Neuronal stem cell (in vitro differentiated cells): Measurements from ENCODE around the gene PHKB.
"Not testable (repeated sequence)": the region's sequence is repeated elsewhere in the genome, so short reads cannot be mapped to it uniquely, and the experiment has no call there.

ENCODE experiments used
- DNase-seq: peaks from one replicate; pipeline ENCODE4 v3.0.0-alpha.2; 2013; ENCODE audit warnings: low spot score
- H2AFZ ChIP-seq: one replicate; pipeline ENCODE4 v1.6.1; 2013; ENCODE audit warnings: mild to moderate bottlenecking, low read length, inconsistent platforms
- H2AK5ac ChIP-seq: 2 replicates; pipeline ENCODE4 v1.6.1; 2013; ENCODE audit warnings: low read depth, mild to moderate bottlenecking, inconsistent platforms, low read length, moderate library complexity, mixed read lengths
- H2BK120ac ChIP-seq: 2 replicates; pipeline ENCODE4 v1.6.1; 2013; ENCODE audit warnings: low read depth, mild to moderate bottlenecking, inconsistent platforms, low read length, moderate library complexity, mixed read lengths
- H2BK12ac ChIP-seq: one replicate; pipeline ENCODE4 v1.6.1; 2013; ENCODE audit warnings: low read length, inconsistent platforms
- H2BK15ac ChIP-seq: 2 replicates; pipeline ENCODE4 v1.6.1; 2013; ENCODE audit warnings: mild to moderate bottlenecking, low read length, inconsistent platforms, mixed read lengths
- H2BK5ac ChIP-seq: one replicate; pipeline ENCODE4 v1.6.1; 2013; ENCODE audit warnings: inconsistent platforms, mild to moderate bottlenecking, low read length, moderate library complexity
- H3K14ac ChIP-seq: one replicate; pipeline ENCODE4 v1.6.1; 2013; ENCODE audit warnings: low read length, inconsistent platforms
- H3K18ac ChIP-seq: 2 replicates; pipeline ENCODE4 v1.6.1; 2013; ENCODE audit warnings: low read length, inconsistent platforms
- H3K23ac ChIP-seq: 2 replicates; pipeline ENCODE4 v1.6.1; 2013; ENCODE audit warnings: low read depth, mild to moderate bottlenecking, mixed read lengths, low read length, inconsistent platforms; ENCODE audit not compliant: poor library complexity
- H3K27ac ChIP-seq: replicated peaks from 3 replicates; pipeline ENCODE4 v1.5.1; 2013; ENCODE audit warnings: low read length, inconsistent platforms
- H3K27me3 ChIP-seq, 3 experiments: 2 replicates each; pipeline ENCODE4 v1.6.1; 2013; ENCODE audit warnings: low read length in 3 of 3, mild to moderate bottlenecking in 2 of 3, inconsistent platforms in 1 of 3, low read depth in 1 of 3, mixed read lengths in 1 of 3, moderate library complexity in 1 of 3; ENCODE audit not compliant: control insufficient read depth in 3 of 3, insufficient read depth in 3 of 3
- H3K36me3 ChIP-seq, 2 donors: replicated peaks in 1 of 2; 2 replicates each; pipeline ENCODE4 v1.6.1; 2013; ENCODE audit warnings: low read length in 2 of 2; ENCODE audit not compliant: control insufficient read depth in 2 of 2, insufficient read depth in 2 of 2
- H3K4ac ChIP-seq: 2 replicates; pipeline ENCODE4 v1.6.1; 2013; ENCODE audit warnings: inconsistent platforms, mild to moderate bottlenecking, low read length, moderate library complexity
- H3K4me1 ChIP-seq, 2 donors: 1 replicate in 1 of 2; 2 replicates in 1 of 2; pipeline ENCODE4 v1.6.1; 2013; ENCODE audit warnings: low read length in 2 of 2, low read depth in 1 of 2; ENCODE audit not compliant: control insufficient read depth in 2 of 2, insufficient read depth in 1 of 2
- H3K4me2 ChIP-seq: one replicate; pipeline ENCODE4 v1.6.1; 2013; ENCODE audit warnings: mild to moderate bottlenecking, low read length, inconsistent platforms; ENCODE audit not compliant: insufficient read depth, poor library complexity, severe bottlenecking
- H3K4me3 ChIP-seq, 2 donors: 2 replicates each; pipeline ENCODE4 v1.5.1; 2013; ENCODE audit warnings: low read length in 2 of 2, mild to moderate bottlenecking in 2 of 2, inconsistent platforms in 1 of 2, moderate library complexity in 1 of 2
- H3K79me1 ChIP-seq: one replicate; pipeline ENCODE4 v1.6.1; 2013; ENCODE audit warnings: low read depth, mild to moderate bottlenecking, inconsistent platforms, low read length, moderate library complexity
- H3K9ac ChIP-seq: one replicate; pipeline ENCODE4 v1.6.1; 2013; ENCODE audit warnings: mild to moderate bottlenecking, low read depth, low read length, inconsistent platforms; ENCODE audit not compliant: poor library complexity
- H3K9me3 ChIP-seq, 2 donors: replicated peaks in 1 of 2; 2 replicates each; pipeline versions ENCODE3 to v1.6.1; 2013; ENCODE audit warnings: low read length in 2 of 2, mild to moderate bottlenecking in 2 of 2, inconsistent platforms in 1 of 2, low read depth in 1 of 2, mixed read lengths in 1 of 2, moderate library complexity in 1 of 2; ENCODE audit not compliant: control insufficient read depth in 2 of 2, insufficient read depth in 1 of 2
- H4K8ac ChIP-seq: one replicate; pipeline ENCODE4 v1.6.1; 2013; ENCODE audit warnings: low read depth, mild to moderate bottlenecking, inconsistent platforms, low read length, moderate library complexity
- H4K91ac ChIP-seq: one replicate; pipeline ENCODE4 v1.6.1; 2013; ENCODE audit warnings: low read length, low read depth, mild to moderate bottlenecking, inconsistent platforms; ENCODE audit not compliant: poor library complexity
- WGBS, 2 donors: extraction: QIAGEN DNeasy Blood & Tissue Kit; methylation state at CpG; one replicate each; pipeline ENCODE4 v1.1.7; 2013; ENCODE audit warnings: missing lambda C conversion rate in 2 of 2, mixed read lengths in 1 of 2; ENCODE audit not compliant: insufficient read length in 2 of 2, insufficient replicate concordance in 1 of 2; ENCODE audit errors: extremely low coverage in 2 of 2; 5-methylcytosine and 5-hydroxymethylcytosine counted together

The PHKB gene

GRCh38 chr16:47426806-47427205, 34.3 kb upstream of the PHKB start:
- H3K27ac ChIP-seq = no peak overlapping the region
- no peak overlapping the region for H3K4me2 ChIP-seq
- H2BK120ac ChIP-seq = no peak overlapping the region
- no peak overlapping the region for H4K8ac ChIP-seq
- no peak overlapping the region for H4K91ac ChIP-seq
- H2BK15ac ChIP-seq = no peak overlapping the region
- no peak overlapping the region for H2BK12ac ChIP-seq
- WGBS, 2 donors = no CpG with 5 or more reads among the region's 1 CpG
- H3K79me1 ChIP-seq = no peaks in the 10 kb centered on the region
- H3K27me3 ChIP-seq = no peaks in the 10 kb centered on the region
- no peak overlapping the region for H3K4me3 ChIP-seq
- H3K9me3 ChIP-seq = peaks cover 4 to 6% of the 10 kb centered on the region in 2 donors
- H2BK5ac ChIP-seq = no peak overlapping the region
- no peak for DNase-seq
- H2AFZ ChIP-seq = no peak overlapping the region
- H3K18ac ChIP-seq = no peak overlapping the region
- peaks cover 0 to 2% of the 10 kb centered on the region in 2 donors for H3K4me1 ChIP-seq
- peaks cover 6 to 52% of the 10 kb centered on the region in 2 donors for H3K36me3 ChIP-seq
- H3K14ac ChIP-seq = no peak overlapping the region
- H3K9ac ChIP-seq = no peak overlapping the region
- no peak overlapping the region for H3K23ac ChIP-seq
- H2AK5ac ChIP-seq = no peak overlapping the region
- no peak overlapping the region for H3K4ac ChIP-seq

- Histone ChIP-seq H3K4me3 (no peak overlapping the region), H2BK15ac (no peak overlapping the region), H3K9ac (no peak overlapping the region), H2AFZ (no peak overlapping the region), H3K9me3 (peaks cover 2 to 6% of the 10 kb centered on the region in 2 donors), H3K18ac (no peak overlapping the region), H3K4me2 (no peak overlapping the region), H3K4ac (no peak overlapping the region), H4K8ac (no peak overlapping the region), H2BK120ac (no peak overlapping the region), H2AK5ac (no peak overlapping the region), H3K27me3 (no peaks in the 10 kb centered on the region), H2BK5ac (no peak overlapping the region), H3K23ac (no peak overlapping the region), H3K79me1 (no peaks in the 10 kb centered on the region), H4K91ac (no peak overlapping the region), H3K14ac (no peak overlapping the region), H3K4me1 (no peaks in the 10 kb centered on the region), H3K36me3 (peaks cover 3 to 30% of the 10 kb centered on the region in 2 donors), H2BK12ac (no peak overlapping the region), H3K27ac (no peak overlapping the region)
- no peak for DNase-seq
- no CpG with 5 or more reads among the region's 3 CpGs for WGBS, 2 donors
These were observed 29.2 kb upstream of the PHKB start for GRCh38 chr16:47431960-47432359.

GRCh38 chr16:47434274-47434673, 26.9 kb upstream of the PHKB start:
- not testable (repeated sequence) for DNase-seq, H3K9ac ChIP-seq
- WGBS, 2 donors = no CpG with 5 or more reads among the region's 2 CpGs

GRCh38 chr16:47440066-47440465, 21.1 kb upstream of the PHKB start:
- H3K9ac ChIP-seq, DNase-seq, H4K91ac ChIP-seq, H2BK15ac ChIP-seq, H3K36me3 ChIP-seq, H2BK12ac ChIP-seq, H2AK5ac ChIP-seq, H2AFZ ChIP-seq, H3K4me2 ChIP-seq, H3K27me3 ChIP-seq, H4K8ac ChIP-seq, H3K23ac ChIP-seq, H3K14ac ChIP-seq, H2BK5ac ChIP-seq, H3K4me3 ChIP-seq, H3K4me1 ChIP-seq, H3K4ac ChIP-seq, H3K27ac ChIP-seq, H3K18ac ChIP-seq, H3K79me1 ChIP-seq, H2BK120ac ChIP-seq, H3K9me3 ChIP-seq: not testable (repeated sequence)
- no CpG with 5 or more reads among the region's 3 CpGs for WGBS, 2 donors

More at GRCh38 chr16:47434274-47434673, 26.9 kb upstream of the PHKB start:
- not testable (repeated sequence) for H2BK12ac ChIP-seq, H4K8ac ChIP-seq, H4K91ac ChIP-seq, H2AFZ ChIP-seq, H3K23ac ChIP-seq, H3K9me3 ChIP-seq, H3K27me3 ChIP-seq, H2BK15ac ChIP-seq, H3K4me2 ChIP-seq, H3K4ac ChIP-seq, H3K18ac ChIP-seq, H3K27ac ChIP-seq, H3K4me3 ChIP-seq, H2BK5ac ChIP-seq, H3K14ac ChIP-seq, H3K4me1 ChIP-seq, H2BK120ac ChIP-seq, H3K79me1 ChIP-seq, H2AK5ac ChIP-seq
- H3K36me3 ChIP-seq = peaks cover 3 to 11% of the 10 kb centered on the region in 2 donors
